WERI-Rb-1 (cell line): ENCODE results near the gene TBCD.

ENCODE experiments used
- DNase-seq: peaks from one replicate; pipeline ENCODE4 v3.0.0-alpha.2; 2020
- H3K27ac ChIP-seq: fragments of 250-450 bp; sonication (Bioruptor Pico); 2 replicates; pipeline ENCODE4 v1.5.1; 2020; ENCODE audit warnings: mild to moderate bottlenecking, moderate library complexity
- H3K27me3 ChIP-seq: fragments of 250-450 bp; sonication (Bioruptor Pico); 2 replicates; pipeline ENCODE4 v1.5.1; 2021; ENCODE audit warnings: mild to moderate bottlenecking, low read depth, moderate library complexity; ENCODE audit not compliant: insufficient read depth, severe bottlenecking
- H3K36me3 ChIP-seq: fragments of 250-450 bp; sonication (Bioruptor Pico); 2 replicates; pipeline ENCODE4 v1.5.1; 2020; ENCODE audit warnings: mild to moderate bottlenecking, moderate library complexity
- H3K4me3 ChIP-seq: 2 replicates; pipeline ENCODE4 v1.5.1; 2011; ENCODE audit warnings: low read depth, mild to moderate bottlenecking, control low read depth, low read length
- H3K9me3 ChIP-seq: fragments of 250-450 bp; sonication (Bioruptor Pico); 2 replicates; pipeline ENCODE4 v1.5.1; 2021; ENCODE audit warnings: mild to moderate bottlenecking, moderate library complexity; ENCODE audit not compliant: severe bottlenecking
- TF ChIP-seq, protein P1 (sequence below): IDR thresholded peaks from 2 replicates; pipeline ENCODE4 v1.5.1; 2011; ENCODE audit warnings: low read depth, mild to moderate bottlenecking, control low read depth, inconsistent platforms, low read length

TBCD gene

DNA sequence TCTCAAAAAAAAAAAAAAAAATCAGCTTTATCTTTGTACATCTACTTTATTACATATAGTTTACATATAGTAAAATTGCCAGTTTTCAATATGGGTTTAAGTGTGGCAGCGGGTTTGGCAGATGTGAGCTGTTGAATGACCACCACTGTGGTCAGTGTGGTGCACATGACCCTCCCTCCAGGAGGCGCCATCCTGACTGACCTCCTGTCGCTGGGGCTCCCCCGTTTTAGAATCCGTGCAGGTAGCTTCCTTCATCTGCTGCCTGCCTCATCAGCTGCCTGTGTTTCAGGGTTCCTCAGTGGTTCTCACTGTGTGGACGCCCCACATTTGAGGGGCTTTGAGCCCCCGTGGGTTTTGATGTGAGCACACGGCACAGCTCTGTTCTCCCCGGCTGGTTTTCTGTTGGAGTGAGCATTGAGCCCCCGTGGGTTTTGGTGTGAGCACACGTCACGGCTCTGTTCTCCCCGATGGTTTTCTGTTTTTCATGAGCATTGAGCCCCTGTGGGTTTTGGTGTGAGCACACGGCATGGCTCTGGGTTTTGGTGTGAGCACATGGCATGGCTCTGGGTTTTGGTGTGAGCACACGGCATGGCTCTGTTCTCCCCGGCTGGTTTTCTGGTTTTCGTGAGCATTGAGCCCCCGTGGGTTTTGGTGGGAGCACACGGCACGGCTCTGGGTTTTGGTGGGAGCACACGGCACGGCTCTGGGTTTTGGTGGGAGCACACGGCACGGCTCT, 145.8 kb downstream of the TBCD start:
- peaks cover 79% of the 10 kb centered on the region for H3K36me3 ChIP-seq
- no peak overlapping the region for H3K4me3 ChIP-seq
- no peaks in the 10 kb centered on the region for H3K9me3 ChIP-seq
- no peak for DNase-seq
- TF ChIP-seq, protein P1, sequence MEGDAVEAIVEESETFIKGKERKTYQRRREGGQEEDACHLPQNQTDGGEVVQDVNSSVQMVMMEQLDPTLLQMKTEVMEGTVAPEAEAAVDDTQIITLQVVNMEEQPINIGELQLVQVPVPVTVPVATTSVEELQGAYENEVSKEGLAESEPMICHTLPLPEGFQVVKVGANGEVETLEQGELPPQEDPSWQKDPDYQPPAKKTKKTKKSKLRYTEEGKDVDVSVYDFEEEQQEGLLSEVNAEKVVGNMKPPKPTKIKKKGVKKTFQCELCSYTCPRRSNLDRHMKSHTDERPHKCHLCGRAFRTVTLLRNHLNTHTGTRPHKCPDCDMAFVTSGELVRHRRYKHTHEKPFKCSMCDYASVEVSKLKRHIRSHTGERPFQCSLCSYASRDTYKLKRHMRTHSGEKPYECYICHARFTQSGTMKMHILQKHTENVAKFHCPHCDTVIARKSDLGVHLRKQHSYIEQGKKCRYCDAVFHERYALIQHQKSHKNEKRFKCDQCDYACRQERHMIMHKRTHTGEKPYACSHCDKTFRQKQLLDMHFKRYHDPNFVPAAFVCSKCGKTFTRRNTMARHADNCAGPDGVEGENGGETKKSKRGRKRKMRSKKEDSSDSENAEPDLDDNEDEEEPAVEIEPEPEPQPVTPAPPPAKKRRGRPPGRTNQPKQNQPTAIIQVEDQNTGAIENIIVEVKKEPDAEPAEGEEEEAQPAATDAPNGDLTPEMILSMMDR = peak; percentile 40; the same call in 1 of the 2 replicates
- H3K27me3 ChIP-seq = no peaks in the 10 kb centered on the region
- no peak overlapping the region for H3K27ac ChIP-seq

DNA sequence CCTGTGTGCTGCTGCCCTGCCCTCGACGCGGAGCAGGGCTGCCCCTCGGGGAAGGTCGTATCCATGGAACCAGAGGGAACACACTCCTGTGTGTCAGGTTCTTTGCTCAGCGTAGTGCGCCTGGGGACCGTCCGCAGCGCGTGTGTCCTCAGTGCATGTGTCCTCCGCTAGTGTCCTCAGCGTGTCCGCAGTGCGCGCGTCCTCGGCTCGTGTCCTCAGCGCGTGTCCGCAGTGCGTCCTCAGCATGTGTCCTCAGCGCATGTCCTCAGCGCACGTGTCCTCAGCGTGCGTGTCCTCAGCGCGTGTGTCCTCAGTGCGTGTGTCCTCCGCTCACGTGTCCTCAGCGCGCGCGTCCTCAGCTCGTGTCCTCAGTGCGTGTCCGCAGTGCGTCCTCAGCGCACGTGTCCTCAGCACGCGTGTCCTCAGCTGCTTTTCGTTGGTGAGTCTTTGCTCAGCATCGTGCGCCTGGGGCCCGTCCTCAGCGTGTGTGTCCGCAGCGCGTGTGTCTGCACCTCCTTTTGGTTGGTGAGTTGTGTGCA, 147.2 kb downstream of the TBCD start:
- no peaks in the 10 kb centered on the region for H3K9me3 ChIP-seq
- H3K27ac ChIP-seq = no peak overlapping the region
- H3K4me3 ChIP-seq = no peak overlapping the region
- H3K36me3 ChIP-seq = peaks cover 75% of the 10 kb centered on the region
- TF ChIP-seq, protein P1 = no peak
- no peaks in the 10 kb centered on the region for H3K27me3 ChIP-seq
- no peak for DNase-seq

DNA sequence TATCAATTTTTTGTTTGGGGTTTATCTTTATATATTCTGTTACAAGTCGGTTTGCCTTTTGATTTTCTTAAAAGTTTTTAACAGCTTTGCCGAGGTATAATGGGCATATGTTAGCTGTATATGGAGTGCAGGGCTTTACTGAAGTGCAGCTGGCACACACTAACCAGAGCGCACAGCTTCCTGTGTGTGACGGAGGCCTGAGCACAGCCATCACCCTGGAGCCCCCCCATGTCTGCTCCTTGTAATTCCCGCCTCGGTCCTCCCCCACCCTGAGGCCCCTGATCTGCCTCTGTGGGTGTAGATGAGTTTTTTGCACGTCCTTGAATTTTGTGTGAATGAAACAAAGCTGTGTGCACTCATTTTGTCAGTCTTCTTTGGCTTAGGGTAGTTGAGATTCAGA, 148.1 kb downstream of the TBCD start:
- TF ChIP-seq, protein P1 = no peak
- no peak overlapping the region for H3K4me3 ChIP-seq
- peaks cover 73% of the 10 kb centered on the region for H3K36me3 ChIP-seq
- no peaks in the 10 kb centered on the region for H3K27me3 ChIP-seq
- no peak overlapping the region for H3K27ac ChIP-seq
- DNase-seq = no peak
- no peaks in the 10 kb centered on the region for H3K9me3 ChIP-seq

DNA sequence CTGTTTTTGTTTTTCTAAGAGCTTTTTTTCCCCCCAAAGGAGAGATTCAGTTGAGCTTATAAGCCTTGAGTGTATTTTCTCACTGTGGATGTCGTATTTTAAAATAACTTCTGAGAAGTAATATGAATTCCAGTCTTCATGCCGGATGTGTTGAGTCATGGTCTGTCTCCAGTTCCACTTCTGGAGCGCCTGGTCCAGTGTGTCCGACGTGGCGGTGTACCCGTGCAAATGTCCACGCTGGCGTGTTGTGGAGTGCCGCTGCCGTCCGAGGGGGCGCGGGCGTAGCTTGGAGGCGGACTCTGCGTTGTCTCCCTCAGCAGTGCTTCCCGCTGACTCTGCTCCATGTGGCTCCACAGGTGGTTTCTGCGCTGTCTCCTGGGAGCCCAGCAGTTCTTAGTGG, 148.9 kb downstream of the TBCD start:
- TF ChIP-seq, protein P1 = no peak
- peaks cover 68% of the 10 kb centered on the region for H3K36me3 ChIP-seq
- H3K27me3 ChIP-seq = no peaks in the 10 kb centered on the region
- DNase-seq = no peak
- H3K9me3 ChIP-seq = no peaks in the 10 kb centered on the region
- no peak overlapping the region for H3K27ac ChIP-seq
- no peak overlapping the region for H3K4me3 ChIP-seq

DNA sequence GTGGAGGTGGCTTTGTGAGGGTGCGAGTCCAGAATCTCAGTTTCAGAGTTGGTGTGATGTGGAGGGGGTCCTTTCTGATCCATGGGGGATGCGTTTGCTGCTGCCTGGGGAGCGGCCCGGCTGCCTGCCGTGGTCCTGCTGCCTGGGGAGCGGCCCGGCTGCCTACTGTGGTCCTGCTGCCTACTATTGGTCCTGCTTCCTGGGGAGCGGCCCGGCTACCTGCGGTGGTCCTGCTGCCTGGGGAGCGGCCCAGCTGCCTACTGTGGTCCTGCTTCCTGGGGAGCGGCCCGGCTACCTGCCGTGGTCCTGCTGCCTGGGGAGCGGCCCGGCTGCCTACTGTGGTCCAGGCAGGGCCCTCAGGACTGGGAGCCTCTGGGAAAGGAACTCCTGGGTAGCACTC, 149.5 kb downstream of the TBCD start:
- H3K36me3 ChIP-seq = peaks cover 70% of the 10 kb centered on the region

More for the DNA sequence above, 149.5 kb downstream of the TBCD start:
- Histone ChIP-seq H3K4me3 (no peak overlapping the region), H3K27ac (no peak overlapping the region), H3K9me3 (no peaks in the 10 kb centered on the region), H3K27me3 (no peaks in the 10 kb centered on the region)
- no peak for DNase-seq
- TF ChIP-seq, protein P1 = no peak
